Thyroid gland (tissue), 4 donors: Measurements from ENCODE around the gene ZNF438. TPM values are rescaled to one million over a fixed set of nuclear protein-coding genes. Genes with fewer than 3 reads are reported as not detected.

Source experiments
- DNase-seq, 2 donors: peaks; one replicate each; pipeline ENCODE4 v3.0.0-alpha.2; 2019
- H3K27ac ChIP-seq, 3 donors: fragments of 200-600 bp; sonication (generic); 1 replicate in 2 of 3; 2 replicates in 1 of 3; pipeline ENCODE4 v1.5.1; 2016 to 2019; ENCODE audit warnings: mild to moderate bottlenecking in 1 of 3, moderate library complexity in 1 of 3
- H3K27me3 ChIP-seq: fragments of 200-600 bp; sonication (generic); one replicate; pipeline ENCODE4 v1.5.1; 2019
- H3K36me3 ChIP-seq, 2 donors: fragments of 200-600 bp; sonication (generic); one replicate each; pipeline ENCODE4 v1.5.1; 2016 to 2019
- H3K4me1 ChIP-seq, 2 donors: fragments of 200-600 bp; sonication (generic); one replicate each; pipeline ENCODE4 v1.5.1; 2017 to 2019
- H3K4me3 ChIP-seq, 3 donors: fragments of 200-600 bp; sonication (generic); replicated peaks in 1 of 3; 1 replicate in 2 of 3; 2 replicates in 1 of 3; pipeline ENCODE4 v1.5.1; 2016; ENCODE audit warnings: mild to moderate bottlenecking in 1 of 3
- H3K9me3 ChIP-seq: fragments of 200-600 bp; sonication (generic); one replicate; pipeline ENCODE4 v1.5.1; 2017
- CTCF ChIP-seq, 6 experiments: fragments of 200-600 bp in 3 of 6; fragments of 450-650 bp in 3 of 6; sonication (generic) in 3 of 6; IDR thresholded peaks; one replicate each; pipeline ENCODE4 v1.5.1; 2016 to 2019; ENCODE audit warnings: antibody characterized with exemption in 6 of 6, mild to moderate bottlenecking in 2 of 6, inconsistent platforms in 1 of 6, moderate library complexity in 1 of 6
- POLR2A ChIP-seq, 2 donors: fragments of 450-650 bp; IDR thresholded peaks; one replicate each; pipeline ENCODE4 v1.6.1; 2017; ENCODE audit warnings: antibody characterized with exemption in 2 of 2, mild to moderate bottlenecking in 2 of 2, moderate library complexity in 1 of 2
- WGBS, 2 donors: methylation state at CpG; one replicate each; pipeline ENCODE4 v1.1.5; 2017; 5-methylcytosine and 5-hydroxymethylcytosine counted together
- intact Hi-C: fragments of 100-400 bp; cut with DNase I; formaldehyde crosslinking; loops from one replicate; pipeline ENCODE4 v1.15.1; 2023
- total RNA-seq, 4 donors: library from RNA; depleted of rRNA; stranded (reverse); fragments of >200 nt; gene quantifications; one replicate each; pipeline ENCODE4 v1.2.3, GENCODE V29; 2016

The ZNF438 gene
- total RNA-seq, 4 donors from 2014 or later: 19.2 to 21.8 (median 20.3) TPM

DNA sequence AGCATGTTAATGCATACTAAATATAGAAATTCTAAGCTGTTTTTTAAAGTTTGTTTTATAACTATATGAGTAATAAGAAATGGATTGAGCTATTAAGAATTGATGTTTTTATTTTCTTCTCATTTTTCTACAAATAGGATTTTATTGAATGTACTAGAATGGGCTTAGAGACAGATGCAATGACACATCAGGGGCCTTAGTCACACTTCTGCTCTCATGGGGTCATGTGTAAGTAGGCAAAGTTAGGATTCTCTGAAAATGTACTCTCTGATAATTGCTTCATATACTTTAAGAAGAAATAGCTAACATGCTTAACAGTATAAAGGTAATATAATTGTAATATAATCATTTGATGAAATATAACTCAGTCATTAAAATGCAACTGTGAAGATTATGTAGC lies 154.6 kb downstream of the ZNF438 start:
- no peak for TF ChIP-seq POLR2A (IDR thresholded peaks at IDR 0.05)
- Histone ChIP-seq H3K9me3 (no peaks in the 10 kb centered on the region), H3K36me3 (no peaks in the 10 kb centered on the region), H3K4me3 (no peak overlapping the region), H3K27me3 (no peaks in the 10 kb centered on the region), H3K27ac (no peak overlapping the region), H3K4me1 (peaks cover 0 to 11% of the 10 kb centered on the region in 2 donors)
- intact Hi-C loops: no loop called here
- DNase-seq: no peak

- TF ChIP-seq POLR2A (IDR thresholded peaks at IDR 0.05) (no peak), CTCF (IDR thresholded peaks at IDR 0.05) (no peak)
- H3K27me3 ChIP-seq: no peaks in the 10 kb centered on the region
- H3K4me3 ChIP-seq: no peak overlapping the region
- H3K9me3 ChIP-seq: no peaks in the 10 kb centered on the region
- no peaks in the 10 kb centered on the region for H3K36me3 ChIP-seq
- 100% methylated on average over 1 of the region's 1 CpG for WGBS, 2 donors
- intact Hi-C loops: no loop called here
- no peak overlapping the region for H3K27ac ChIP-seq
- no peak for DNase-seq
- H3K4me1 ChIP-seq: peaks cover 6 to 11% of the 10 kb centered on the region in 2 donors
These were observed 158.3 kb downstream of the ZNF438 start for GRCh38 chr10:30873411-30873810.

DNA sequence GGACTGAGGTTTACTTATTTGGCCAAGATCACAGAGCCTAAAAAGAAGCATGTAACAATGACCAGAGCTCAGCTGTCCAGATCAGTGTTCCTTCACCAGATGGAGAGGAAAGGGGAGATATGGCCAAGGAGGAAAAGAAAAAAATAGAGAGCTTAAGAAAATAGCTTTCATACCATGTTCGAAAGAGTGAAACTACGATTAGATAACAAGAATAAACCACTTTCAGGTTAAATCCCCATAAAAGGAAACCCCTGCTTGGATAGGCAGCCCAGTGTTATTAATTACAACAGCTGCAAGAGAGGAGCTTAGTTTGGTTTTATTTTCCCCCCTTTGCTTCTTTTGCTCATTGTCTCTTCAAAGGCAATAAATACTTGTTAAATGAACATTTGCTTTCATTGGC lies 160.8 kb downstream of the ZNF438 start:
- no peaks in the 10 kb centered on the region for H3K36me3 ChIP-seq
- no peaks in the 10 kb centered on the region for H3K9me3 ChIP-seq
- no peaks in the 10 kb centered on the region for H3K27me3 ChIP-seq
- intact Hi-C loops: no loop called here
- no peak overlapping the region for H3K4me3 ChIP-seq
- TF ChIP-seq CTCF (IDR thresholded peaks at IDR 0.05): no peak
- DNase-seq: no peak
- WGBS, 2 donors: 30 to 36% methylated on average over 2 of the region's 2 CpGs
- H3K4me1 ChIP-seq: peaks cover 6 to 10% of the 10 kb centered on the region in 2 donors
- peak overlapping the region; percentile 4 to 24 (median 7) for H3K27ac ChIP-seq

- no peak for DNase-seq
- peaks cover 0 to 6% of the 10 kb centered on the region in 2 donors for H3K4me1 ChIP-seq
- H3K36me3 ChIP-seq: no peaks in the 10 kb centered on the region
- H3K27ac ChIP-seq: no peak overlapping the region
- no peak overlapping the region for H3K4me3 ChIP-seq
- TF ChIP-seq CTCF (IDR thresholded peaks at IDR 0.05): no peak
- no peak for TF ChIP-seq POLR2A (IDR thresholded peaks at IDR 0.05)
- H3K27me3 ChIP-seq: no peaks in the 10 kb centered on the region
- H3K9me3 ChIP-seq: no peaks in the 10 kb centered on the region
- intact Hi-C loops: no loop called here
These were observed 162.1 kb downstream of the ZNF438 start for GRCh38 chr10:30869566-30869965.

- H3K4me1 ChIP-seq: peaks cover 6 to 7% of the 10 kb centered on the region in 2 donors
- no peak overlapping the region for H3K4me3 ChIP-seq
- WGBS, 2 donors: 74 to 96% methylated on average over 1 of the region's 1 CpG
- H3K27me3 ChIP-seq: no peaks in the 10 kb centered on the region
- H3K27ac ChIP-seq: no peak overlapping the region
- H3K9me3 ChIP-seq: no peaks in the 10 kb centered on the region
- TF ChIP-seq CTCF (IDR thresholded peaks at IDR 0.05): no peak
- no peak for TF ChIP-seq POLR2A (IDR thresholded peaks at IDR 0.05)
- no peaks in the 10 kb centered on the region for H3K36me3 ChIP-seq
- intact Hi-C loops: no loop called here
- DNase-seq: no peak
These were observed 163.1 kb downstream of the ZNF438 start for GRCh38 chr10:30868611-30869010.

DNA sequence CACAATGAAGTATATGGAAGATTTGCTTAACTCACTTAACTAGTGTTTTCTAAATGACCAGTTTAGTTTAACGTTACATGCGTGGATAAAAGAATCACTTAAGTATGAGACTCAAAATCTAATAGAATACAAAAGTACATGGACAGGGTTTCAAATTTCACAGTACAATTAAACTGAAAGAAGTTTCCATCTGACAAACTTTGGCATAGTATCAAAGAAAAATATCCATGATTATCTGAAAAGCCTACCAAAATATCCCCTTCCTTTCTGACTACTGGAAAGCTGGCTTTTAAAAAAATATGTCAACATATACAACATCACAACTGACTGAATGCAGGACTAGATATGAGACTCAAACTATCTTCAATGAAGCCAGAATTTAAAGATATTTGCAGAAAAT lies 164.8 kb downstream of the ZNF438 start:
- no peak for TF ChIP-seq POLR2A (IDR thresholded peaks at IDR 0.05)
- TF ChIP-seq CTCF (IDR thresholded peaks at IDR 0.05): no peak
- intact Hi-C loops: no loop called here
- no peaks in the 10 kb centered on the region for H3K36me3 ChIP-seq
- no peaks in the 10 kb centered on the region for H3K9me3 ChIP-seq
- no peak overlapping the region for H3K4me3 ChIP-seq
- H3K4me1 ChIP-seq: peaks cover 6 to 22% of the 10 kb centered on the region in 2 donors
- 91 to 96% methylated on average over 2 of the region's 2 CpGs for WGBS, 2 donors
- no peaks in the 10 kb centered on the region for H3K27me3 ChIP-seq
- DNase-seq: no peak
- no peak overlapping the region for H3K27ac ChIP-seq
